Cardiac fibroblast (primary cell): ENCODE results near the gene CHD8.
A peak's percentile ranks its signal among the peaks of the same experiment; 100 is the strongest.

Source experiments
- DNase-seq, 2 donors: peaks; one replicate each; pipeline versions ENCODE4 v3.0.0 to v3.0.0-alpha.2; 2010; ENCODE audit warnings: low read depth in 2 of 2
- H3K4me3 ChIP-seq, 2 donors: replicated peaks in 1 of 2; 1 replicate in 1 of 2; 2 replicates in 1 of 2; pipeline ENCODE4 v1.5.1; 2011; ENCODE audit warnings: low read depth in 2 of 2, low read length in 2 of 2, mild to moderate bottlenecking in 2 of 2, moderate library complexity in 1 of 2
- CTCF ChIP-seq: IDR thresholded peaks from one replicate; pipeline ENCODE4 v1.5.1; 2011; ENCODE audit warnings: low read depth, mild to moderate bottlenecking, low read length, inconsistent platforms

The CHD8 gene

GRCh38 chr14:21347201-21347600 lies 108.7 kb downstream of the CHD8 start:
- no peak overlapping the region for H3K4me3 ChIP-seq
- no peak for TF ChIP-seq CTCF
- DNase-seq: no peak

- peak in 1 of 2 donors; percentile 5 for DNase-seq
Observed at GRCh38 chr14:21346532-21347135, 109.3 kb downstream of the CHD8 start.

GRCh38 chr14:21343035-21343794 lies 112.7 kb downstream of the CHD8 start:
- no peak for TF ChIP-seq CTCF
- no peak for DNase-seq
- no peak overlapping the region for H3K4me3 ChIP-seq

More at GRCh38 chr14:21346532-21347135, 109.3 kb downstream of the CHD8 start:
- no peak overlapping the region for H3K4me3 ChIP-seq
- no peak for TF ChIP-seq CTCF
